Activated CD4-positive, alpha-beta T cell treated with anti-CD3 and anti-CD28 coated beads, Interleukin-2, amount 10 ng/mL, durations not matched to agents 7 days and 5 days (primary cell): ENCODE measurements around the gene FOXN1. TPM values are rescaled to one million over a fixed set of nuclear protein-coding genes. Genes with fewer than 3 reads are reported as not detected.
"Not testable (repeated sequence)": the region's sequence is repeated elsewhere in the genome, so short reads cannot be mapped to it uniquely, and the experiment has no call there.

Source experiments
- CTCF ChIA-PET: fragments of 350-600 bp; sonication (Branson Sonifier 250); formaldehyde crosslinking; loops from one replicate; lab custom pipeline; 2021; ENCODE audit warnings: antibody characterized with exemption; lab: Charles Lee
- POLR2A ChIA-PET: fragments of 350-600 bp; sonication (Branson Sonifier 250); formaldehyde crosslinking; loops from one replicate; lab custom pipeline; 2021; ENCODE audit warnings: antibody characterized with exemption; lab: Charles Lee
- DNase-seq: peaks from one replicate; pipeline ENCODE4 v3.0.0-alpha.2; 2020
- H3K27ac Mint-ChIP-seq: one replicate; pipeline ENCODE4 v1.8.0; 2021; ENCODE audit warnings: mild to moderate bottlenecking, moderate library complexity, mixed read lengths
- H3K27me3 Mint-ChIP-seq: one replicate; pipeline ENCODE4 v1.8.0; 2021; ENCODE audit warnings: mixed read lengths
- H3K36me3 Mint-ChIP-seq: one replicate; pipeline ENCODE4 v1.8.0; 2021; ENCODE audit warnings: low read depth, mixed read lengths
- H3K4me1 Mint-ChIP-seq: one replicate; pipeline ENCODE4 v1.8.0; 2021; ENCODE audit warnings: mixed read lengths
- H3K4me3 Mint-ChIP-seq: one replicate; pipeline ENCODE4 v1.8.0; 2021; ENCODE audit warnings: mild to moderate bottlenecking, moderate library complexity, mixed read lengths
- H3K9me3 Mint-ChIP-seq: one replicate; pipeline ENCODE4 v1.8.0; 2021; ENCODE audit warnings: mixed read lengths
- total RNA-seq, 2 experiments: library from RNA; stranded (reverse); gene quantifications; one replicate each; pipeline ENCODE4 v1.2.3, GENCODE V29; 2021

FOXN1 gene, protein sequence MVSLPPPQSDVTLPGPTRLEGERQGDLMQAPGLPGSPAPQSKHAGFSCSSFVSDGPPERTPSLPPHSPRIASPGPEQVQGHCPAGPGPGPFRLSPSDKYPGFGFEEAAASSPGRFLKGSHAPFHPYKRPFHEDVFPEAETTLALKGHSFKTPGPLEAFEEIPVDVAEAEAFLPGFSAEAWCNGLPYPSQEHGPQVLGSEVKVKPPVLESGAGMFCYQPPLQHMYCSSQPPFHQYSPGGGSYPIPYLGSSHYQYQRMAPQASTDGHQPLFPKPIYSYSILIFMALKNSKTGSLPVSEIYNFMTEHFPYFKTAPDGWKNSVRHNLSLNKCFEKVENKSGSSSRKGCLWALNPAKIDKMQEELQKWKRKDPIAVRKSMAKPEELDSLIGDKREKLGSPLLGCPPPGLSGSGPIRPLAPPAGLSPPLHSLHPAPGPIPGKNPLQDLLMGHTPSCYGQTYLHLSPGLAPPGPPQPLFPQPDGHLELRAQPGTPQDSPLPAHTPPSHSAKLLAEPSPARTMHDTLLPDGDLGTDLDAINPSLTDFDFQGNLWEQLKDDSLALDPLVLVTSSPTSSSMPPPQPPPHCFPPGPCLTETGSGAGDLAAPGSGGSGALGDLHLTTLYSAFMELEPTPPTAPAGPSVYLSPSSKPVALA
- total RNA-seq, result not detected

GRCh38 chr17:28505986-28506665 lies at the start of gene FOXN1:
FOXN1 (plus strand) TSS chr17:28506348; CDS start chr17:28523970, 17,622 bp downstream.
- no peaks in the 10 kb centered on the region for H3K36me3 Mint-ChIP-seq
- no peak within 1 kb of the TSS for H3K4me3 Mint-ChIP-seq
- no peak within 1 kb of the TSS for H3K27ac Mint-ChIP-seq
- peaks cover 6% of the 10 kb centered on the region for H3K27me3 Mint-ChIP-seq
- H3K4me1 Mint-ChIP-seq, result no peaks in the 10 kb centered on the region
- no peaks in the 10 kb centered on the region for H3K9me3 Mint-ChIP-seq
- ChIA-PET POLR2A (no interaction called here), CTCF (no interaction called here)
- DNase-seq, result no peak

GRCh38 chr17:28457890-28458289 lies 48.3 kb upstream of the FOXN1 start:
- H3K27me3 Mint-ChIP-seq, result peaks cover 1% of the 10 kb centered on the region
- no peak for DNase-seq
- H3K36me3 Mint-ChIP-seq, result peaks cover 4% of the 10 kb centered on the region
- no peak overlapping the region for H3K4me3 Mint-ChIP-seq
- H3K27ac Mint-ChIP-seq, result no peak overlapping the region
- CTCF ChIA-PET, result no interaction called here
- POLR2A ChIA-PET, result no interaction called here
- no peaks in the 10 kb centered on the region for H3K9me3 Mint-ChIP-seq
- H3K4me1 Mint-ChIP-seq, result no peaks in the 10 kb centered on the region

- H3K4me3 Mint-ChIP-seq, H3K27me3 Mint-ChIP-seq, H3K9me3 Mint-ChIP-seq, H3K36me3 Mint-ChIP-seq, CTCF ChIA-PET, H3K27ac Mint-ChIP-seq, POLR2A ChIA-PET, H3K4me1 Mint-ChIP-seq, DNase-seq: not testable (repeated sequence)
Measured at GRCh38 chr17:28458881-28459280, 47.3 kb upstream of the FOXN1 start.

- H3K9me3 Mint-ChIP-seq, result no peaks in the 10 kb centered on the region
- no peaks in the 10 kb centered on the region for H3K4me1 Mint-ChIP-seq
- H3K27ac Mint-ChIP-seq, result no peak overlapping the region
- DNase-seq, result no peak
- CTCF ChIA-PET, result interaction anchor here (1.7 kb wide), 1 partner anchor 20 kb away, joined by 5 read pairs; no protein-coding TSS in a partner anchor
- H3K27me3 Mint-ChIP-seq, result peaks cover 1% of the 10 kb centered on the region
- POLR2A ChIA-PET, result no interaction called here
- peaks cover 4% of the 10 kb centered on the region for H3K36me3 Mint-ChIP-seq
- H3K4me3 Mint-ChIP-seq, result no peak overlapping the region
Measured at GRCh38 chr17:28460901-28461300, 45.2 kb upstream of the FOXN1 start.

DNA sequence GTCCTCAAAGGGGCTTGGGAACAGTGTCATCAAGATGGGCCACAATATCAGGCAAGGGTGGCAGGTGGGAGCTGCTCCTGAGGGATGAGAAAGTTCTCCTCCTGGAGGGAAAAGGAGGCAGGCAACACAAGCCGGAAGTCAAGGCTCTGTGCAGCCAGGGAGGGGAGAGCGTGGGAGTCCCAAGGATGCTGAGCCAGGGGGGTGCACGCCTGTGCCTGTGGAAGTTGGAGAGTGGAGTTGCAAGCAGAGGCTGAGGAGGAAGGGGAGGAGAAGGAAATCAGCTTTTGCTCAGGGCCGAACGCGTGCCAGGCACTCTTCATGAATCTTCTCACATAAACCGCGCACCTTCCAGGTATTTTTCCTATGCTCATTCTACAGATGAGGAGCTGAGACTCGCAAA lies 40.1 kb upstream of the FOXN1 start:
- Mint-ChIP-seq H3K27ac (no peak overlapping the region), H3K4me1 (peaks cover 21% of the 10 kb centered on the region)

GRCh38 chr17:28466521-28467048 lies 39.6 kb upstream of the FOXN1 start:
- CTCF ChIA-PET, result interaction anchor here (1.7 kb wide), 1 partner anchor 16 kb away, joined by 4 read pairs; no protein-coding TSS in a partner anchor

More for the DNA sequence above, 40.1 kb upstream of the FOXN1 start:
- no peak for DNase-seq
- H3K4me3 Mint-ChIP-seq, result no peak overlapping the region
- POLR2A ChIA-PET, result no interaction called here
- CTCF ChIA-PET, result interaction anchor here (1.7 kb wide), 1 partner anchor 16 kb away, joined by 4 read pairs; no protein-coding TSS in a partner anchor
- H3K9me3 Mint-ChIP-seq, result no peaks in the 10 kb centered on the region
- H3K36me3 Mint-ChIP-seq, result no peaks in the 10 kb centered on the region
- H3K27me3 Mint-ChIP-seq, result peaks cover 4% of the 10 kb centered on the region

DNA sequence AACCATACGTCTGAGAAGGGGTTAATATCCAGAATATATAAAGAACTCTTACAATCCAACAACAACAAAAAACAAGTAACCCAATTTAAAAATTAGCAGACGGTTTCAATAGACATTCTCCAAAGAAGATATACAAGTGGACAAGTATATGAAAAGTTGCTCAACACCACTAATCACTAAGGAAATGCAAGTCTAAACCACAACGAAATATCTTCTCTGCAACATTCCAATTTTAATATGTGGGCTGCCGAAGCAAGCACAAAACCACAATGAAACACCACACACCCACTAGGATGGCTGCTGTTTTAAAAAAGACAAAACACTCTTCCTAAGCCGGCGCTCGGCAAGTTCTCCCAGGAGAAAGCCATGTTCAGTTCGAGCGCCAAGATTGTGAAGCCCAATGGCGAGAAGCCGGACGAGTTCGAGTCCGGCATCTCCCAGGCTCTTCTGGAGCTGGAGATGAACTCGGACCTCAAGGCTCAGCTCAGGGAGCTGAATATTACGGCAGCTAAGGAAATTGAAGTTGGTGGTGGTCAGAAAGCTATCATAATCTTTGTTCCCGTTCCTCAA lies 38.6 kb upstream of the FOXN1 start:
- Mint-ChIP-seq H3K9me3 (no peaks in the 10 kb centered on the region), H3K27me3 (peaks cover 3% of the 10 kb centered on the region), H3K27ac (no peak overlapping the region), H3K4me1 (peaks cover 21% of the 10 kb centered on the region), H3K36me3 (no peaks in the 10 kb centered on the region), H3K4me3 (no peak overlapping the region)
- DNase-seq, result no peak
- ChIA-PET CTCF (no interaction called here), POLR2A (no interaction called here)

More at GRCh38 chr17:28466521-28467048, 39.6 kb upstream of the FOXN1 start:
- Mint-ChIP-seq H3K4me3 (no peak overlapping the region), H3K4me1 (peaks cover 21% of the 10 kb centered on the region), H3K27ac (no peak overlapping the region), H3K27me3 (peaks cover 3% of the 10 kb centered on the region), H3K36me3 (no peaks in the 10 kb centered on the region), H3K9me3 (no peaks in the 10 kb centered on the region)
- POLR2A ChIA-PET, result no interaction called here
- DNase-seq, result no peak

DNA sequence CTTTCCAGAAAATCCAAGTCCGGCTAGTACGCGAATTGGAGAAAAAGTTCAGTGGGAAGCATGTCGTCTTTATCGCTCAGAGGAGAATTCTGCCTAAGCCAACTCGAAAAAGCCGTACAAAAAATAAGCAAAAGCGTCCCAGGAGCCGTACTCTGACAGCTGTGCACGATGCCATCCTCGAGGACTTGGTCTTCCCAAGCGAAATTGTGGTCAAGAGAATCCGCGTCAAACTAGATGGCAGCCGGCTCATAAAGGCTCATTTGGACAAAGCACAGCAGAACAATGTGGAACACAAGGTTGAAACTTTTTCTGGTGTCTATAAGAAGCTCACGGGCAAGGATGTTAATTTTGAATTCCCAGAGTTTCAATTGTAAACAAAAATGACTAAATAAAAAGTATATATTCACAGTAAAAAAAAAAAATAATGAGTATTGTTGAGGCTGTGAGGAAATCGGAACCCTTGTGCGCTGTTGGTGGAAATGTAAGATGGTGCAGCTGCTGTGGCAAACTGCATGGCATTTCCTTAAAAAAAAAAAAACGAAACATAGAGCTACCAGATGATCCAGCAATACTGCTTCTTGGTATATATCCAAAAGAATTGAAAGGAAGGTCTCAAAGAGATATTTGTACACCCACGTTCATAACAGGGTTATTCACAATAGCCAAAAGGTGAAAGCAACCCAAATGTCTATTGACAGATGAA lies 38.0 kb upstream of the FOXN1 start:
- H3K27ac Mint-ChIP-seq, H3K4me3 Mint-ChIP-seq, H3K27me3 Mint-ChIP-seq, H3K36me3 Mint-ChIP-seq, DNase-seq, POLR2A ChIA-PET, H3K9me3 Mint-ChIP-seq, CTCF ChIA-PET: not testable (repeated sequence)
- H3K4me1 Mint-ChIP-seq, result peaks cover 21% of the 10 kb centered on the region

DNA sequence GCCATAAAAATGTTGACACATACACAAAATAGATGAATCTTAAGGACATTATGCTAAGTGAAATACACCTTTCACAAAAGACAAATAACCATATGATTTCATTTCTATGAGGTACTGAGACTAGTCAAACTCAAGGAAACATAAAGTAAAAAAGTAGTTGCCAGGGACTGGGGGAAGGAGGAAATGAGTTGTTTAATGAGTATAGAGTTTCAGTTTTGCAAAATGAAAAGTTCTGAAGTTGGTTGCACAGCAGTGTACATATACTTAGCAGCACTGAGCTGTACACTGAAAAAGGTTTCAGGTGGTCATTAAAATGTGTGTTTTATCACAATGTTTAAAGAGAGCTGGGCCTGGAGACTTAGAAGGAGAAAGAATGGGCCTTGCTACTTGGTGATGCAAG lies 37.4 kb upstream of the FOXN1 start:
- Mint-ChIP-seq H3K9me3 (no peaks in the 10 kb centered on the region), H3K4me3 (no peak overlapping the region), H3K36me3 (no peaks in the 10 kb centered on the region), H3K4me1 (peaks cover 21% of the 10 kb centered on the region), H3K27me3 (peaks cover 3% of the 10 kb centered on the region), H3K27ac (no peak overlapping the region)
- DNase-seq, result no peak
- POLR2A ChIA-PET, result interaction anchor here (0.6 kb wide), 1 partner anchor 17 kb away, joined by 3 read pairs; no protein-coding TSS in a partner anchor
- CTCF ChIA-PET, result no interaction called here

DNA sequence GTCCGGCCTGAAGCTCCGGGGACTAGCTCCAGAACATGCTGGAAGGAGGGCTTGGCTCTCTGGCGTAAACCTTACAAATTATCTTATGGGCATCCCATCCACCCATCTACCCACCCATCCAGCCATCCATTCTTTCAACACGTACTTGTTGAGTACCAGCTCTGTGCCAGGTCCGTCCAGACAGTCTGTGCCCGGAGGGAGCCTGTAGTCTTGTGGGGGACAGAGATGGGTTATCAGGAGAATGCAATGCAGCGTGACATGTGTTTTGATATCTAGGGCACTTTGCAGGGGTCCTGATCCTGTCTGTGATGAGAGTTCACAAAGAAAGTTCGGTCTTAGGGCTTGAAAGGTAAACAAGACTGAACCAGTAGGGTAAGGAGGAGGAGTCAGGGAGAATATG lies 36.8 kb upstream of the FOXN1 start:
- Mint-ChIP-seq H3K27me3 (peaks cover 3% of the 10 kb centered on the region), H3K4me3 (no peak overlapping the region), H3K9me3 (no peaks in the 10 kb centered on the region), H3K27ac (no peak overlapping the region), H3K4me1 (peaks cover 24% of the 10 kb centered on the region), H3K36me3 (no peaks in the 10 kb centered on the region)
- no peak for DNase-seq
- ChIA-PET POLR2A (interaction anchor here (0.6 kb wide), 1 partner anchor 16 kb away, joined by 3 read pairs; no protein-coding TSS in a partner anchor), CTCF (no interaction called here)

GRCh38 chr17:28470266-28470913 lies 35.8 kb upstream of the FOXN1 start:
- H3K27ac Mint-ChIP-seq, result no peak overlapping the region
- peaks cover 3% of the 10 kb centered on the region for H3K27me3 Mint-ChIP-seq
- H3K36me3 Mint-ChIP-seq, result no peaks in the 10 kb centered on the region
- no peak for DNase-seq
- peaks cover 29% of the 10 kb centered on the region for H3K4me1 Mint-ChIP-seq
- no peaks in the 10 kb centered on the region for H3K9me3 Mint-ChIP-seq
- ChIA-PET CTCF (interaction anchor here (0.8 kb wide), 1 partner anchor 29 kb away, joined by 3 read pairs; no protein-coding TSS in a partner anchor), POLR2A (no interaction called here)
- H3K4me3 Mint-ChIP-seq, result no peak overlapping the region
